ENCODE data around the gene UBN1. TPM values are rescaled to one million over a fixed set of nuclear protein-coding genes. Genes with fewer than 3 reads are reported as not detected.

Gene UBN1
- total and polyA plus RNA-seq, 10 of the 15 experiments (the other 5 are each of a cell fraction or from before 2014, with no cell fraction given) = 2.1 to 32.5 (median 13.9) TPM

DNA sequence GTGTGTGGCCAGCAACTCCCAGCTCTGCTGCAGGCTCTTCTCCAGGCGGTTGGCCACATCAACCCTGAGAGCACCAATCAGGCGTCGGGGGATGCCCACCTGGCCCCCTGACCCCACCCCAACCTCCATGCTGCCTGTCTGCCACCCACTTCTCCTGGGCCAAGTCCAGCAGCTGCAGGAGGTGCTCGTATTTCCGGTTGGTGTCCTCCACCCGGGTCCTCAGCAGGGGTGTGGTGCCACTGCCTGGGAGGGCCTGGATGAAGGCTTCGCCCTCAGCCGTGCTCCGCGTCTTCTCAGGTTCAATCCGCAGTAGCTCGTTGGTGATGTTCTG, 44.6 kb downstream of the UBN1 start:
- H3K9me3 ChIP-seq (replicated peaks; ENCODE audit: control insufficient read depth, insufficient read depth, low read length) = no peaks in the 10 kb centered on the region
- ChIA-PET CTCF (no interaction called here), SMC1A (ENCODE audit: uncharacterized antibody, unreplicated experiment) (no interaction called here), RAD21 (ENCODE audit: unreplicated experiment) (no interaction called here), POLR2A (no interaction called here)
- FAIRE-seq (no peak), ATAC-seq (no peak), DNase-seq (ENCODE audit: low read depth, low spot score) (no peak)
- H3K79me2 ChIP-seq (ENCODE audit: control insufficient read depth, insufficient read depth, low read length) = no peaks in the 10 kb centered on the region
- no peak overlapping the region for H3K9ac ChIP-seq (ENCODE audit: control insufficient read depth, insufficient read depth, low read length)
- H3K4me3 ChIP-seq = no peak overlapping the region
- H3K27me3 ChIP-seq (replicated peaks in 1 of 2; ENCODE audit: control insufficient read depth in 2 of 2, insufficient read depth in 2 of 2, low read length in 1 of 2) = no peaks in the 10 kb centered on the region
- in situ Hi-C loops (cut with MboI) (no loop called here), intact Hi-C loops (cut with micrococcal nuclease; ENCODE audit: unreplicated experiment) (no loop called here)
- 57% methylated on average over 11 of the region's 12 CpGs for WGBS (ENCODE audit: insufficient coverage, insufficient replicate concordance, low lambda C conversion rate, missing lambda C conversion rate)
- H3K4me1 ChIP-seq (ENCODE audit: control insufficient read depth, insufficient read depth, low read length) = no peaks in the 10 kb centered on the region
- TF ChIP-seq TAF1 (IDR thresholded peaks at IDR 0.05; ENCODE audit: borderline replicate concordance, low read depth, low read length) (no peak), TCF12 (IDR thresholded peaks at IDR 0.05; ENCODE audit: low read depth, low read length) (no peak), KLF5 (IDR thresholded peaks at IDR 0.05; ENCODE audit: partially characterized antibody) (no peak), IKZF1 (conservative IDR thresholded peaks at IDR 0.05) (no peak), ZNF207 (IDR thresholded peaks at IDR 0.05; ENCODE audit: borderline replicate concordance) (no peak), CBX5 (IDR thresholded peaks at IDR 0.05; ENCODE audit: low read depth) (no peak), STAT3 (IDR thresholded peaks at IDR 0.05; ENCODE audit: low read depth, low read length) (no peak), POLR2A (IDR thresholded peaks at IDR 0.05; ENCODE audit: low read depth, low read length) (no peak), RUNX3 (IDR thresholded peaks at IDR 0.05; ENCODE audit: low read length) (no peak), ESRRA (IDR thresholded peaks at IDR 0.05; ENCODE audit: low read length) (no peak), NR2C1 (IDR thresholded peaks at IDR 0.05) (no peak)
- TF ChIP-seq, protein P1, sequence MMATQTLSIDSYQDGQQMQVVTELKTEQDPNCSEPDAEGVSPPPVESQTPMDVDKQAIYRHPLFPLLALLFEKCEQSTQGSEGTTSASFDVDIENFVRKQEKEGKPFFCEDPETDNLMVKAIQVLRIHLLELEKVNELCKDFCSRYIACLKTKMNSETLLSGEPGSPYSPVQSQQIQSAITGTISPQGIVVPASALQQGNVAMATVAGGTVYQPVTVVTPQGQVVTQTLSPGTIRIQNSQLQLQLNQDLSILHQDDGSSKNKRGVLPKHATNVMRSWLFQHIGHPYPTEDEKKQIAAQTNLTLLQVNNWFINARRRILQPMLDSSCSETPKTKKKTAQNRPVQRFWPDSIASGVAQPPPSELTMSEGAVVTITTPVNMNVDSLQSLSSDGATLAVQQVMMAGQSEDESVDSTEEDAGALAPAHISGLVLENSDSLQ (IDR thresholded peaks at IDR 0.05) = no peak
- TF ChIP-seq, protein P2, sequence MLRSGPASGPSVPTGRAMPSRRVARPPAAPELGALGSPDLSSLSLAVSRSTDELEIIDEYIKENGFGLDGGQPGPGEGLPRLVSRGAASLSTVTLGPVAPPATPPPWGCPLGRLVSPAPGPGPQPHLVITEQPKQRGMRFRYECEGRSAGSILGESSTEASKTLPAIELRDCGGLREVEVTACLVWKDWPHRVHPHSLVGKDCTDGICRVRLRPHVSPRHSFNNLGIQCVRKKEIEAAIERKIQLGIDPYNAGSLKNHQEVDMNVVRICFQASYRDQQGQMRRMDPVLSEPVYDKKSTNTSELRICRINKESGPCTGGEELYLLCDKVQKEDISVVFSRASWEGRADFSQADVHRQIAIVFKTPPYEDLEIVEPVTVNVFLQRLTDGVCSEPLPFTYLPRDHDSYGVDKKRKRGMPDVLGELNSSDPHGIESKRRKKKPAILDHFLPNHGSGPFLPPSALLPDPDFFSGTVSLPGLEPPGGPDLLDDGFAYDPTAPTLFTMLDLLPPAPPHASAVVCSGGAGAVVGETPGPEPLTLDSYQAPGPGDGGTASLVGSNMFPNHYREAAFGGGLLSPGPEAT (IDR thresholded peaks at IDR 0.05; ENCODE audit: low read depth) = no peak
- H3K4me2 ChIP-seq (ENCODE audit: control insufficient read depth, insufficient read depth) = no peak overlapping the region
- no peak overlapping the region for H2AFZ ChIP-seq (ENCODE audit: control insufficient read depth, low read depth, low read length)
- no peak overlapping the region for H3K27ac ChIP-seq (ENCODE audit: control insufficient read depth, insufficient read depth)
- no peaks in the 10 kb centered on the region for H3K36me3 ChIP-seq (ENCODE audit: control insufficient read depth in 2 of 2, insufficient read depth in 2 of 2, low read length in 1 of 2)
- no peaks in the 10 kb centered on the region for H4K20me1 ChIP-seq (ENCODE audit: control insufficient read depth, insufficient read depth)
- no TSS peak for BruUV-seq (replicated peaks)
